Measurements from ENCODE around the gene KCNN3. TPM values are rescaled to one million over a fixed set of nuclear protein-coding genes. Genes with fewer than 3 reads are reported as not detected.

The KCNN3 gene
- total RNA-seq, 1 experiment from 2014 or later, result 1.3 TPM

GRCh38 chr1:154695985-154696384 lies 174.1 kb downstream of the KCNN3 start:
- peaks cover 4% of the 10 kb centered on the region; the same call in 1 of the 2 replicates for H3K4me1 Mint-ChIP-seq
- H3K9me3 Mint-ChIP-seq, result no peaks in the 10 kb centered on the region
- ChIA-PET CTCF (no interaction called here), POLR2A (no interaction called here)
- no peaks in the 10 kb centered on the region for H3K27me3 Mint-ChIP-seq (ENCODE audit: low read depth)
- DNase-seq (ENCODE audit: low spot score), result no peak
- no peak for TF ChIP-seq ZMAT4 (CRISPR knock-in tag; IDR thresholded peaks at IDR 0.05)
- no peak for TF ChIP-seq SOX15 (CRISPR knock-in tag; IDR thresholded peaks at IDR 0.05)
- TF ChIP-seq OVOL2 (CRISPR knock-in tag; IDR thresholded peaks at IDR 0.05; ENCODE audit: borderline replicate concordance), result no peak
- no peak for TF ChIP-seq NFYB (CRISPR knock-in tag; conservative IDR thresholded peaks at IDR 0.05; ENCODE audit: low read depth)
- TF ChIP-seq USF1 (CRISPR knock-in tag; IDR thresholded peaks at IDR 0.05), result no peak
- TF ChIP-seq ELF4 (CRISPR knock-in tag; IDR thresholded peaks at IDR 0.05; ENCODE audit: low read depth), result no peak
- no peak for TF ChIP-seq AFF4 (CRISPR knock-in tag; IDR thresholded peaks at IDR 0.05; ENCODE audit: borderline replicate concordance)
- no peak for TF ChIP-seq ZNF281 (CRISPR knock-in tag; IDR thresholded peaks at IDR 0.05)
- TF ChIP-seq HMGA2 (CRISPR knock-in tag; IDR thresholded peaks at IDR 0.05), result no peak
- no peak for TF ChIP-seq PRRX2 (CRISPR knock-in tag; IDR thresholded peaks at IDR 0.05)
- TF ChIP-seq GTF2I (CRISPR knock-in tag; conservative IDR thresholded peaks at IDR 0.05), result no peak
- no peak for TF ChIP-seq TEAD1 (CRISPR knock-in tag; IDR thresholded peaks at IDR 0.05)
- TF ChIP-seq ATF6 (CRISPR knock-in tag; IDR thresholded peaks at IDR 0.05), result no peak
- no peak for TF ChIP-seq MYBL2 (CRISPR knock-in tag; IDR thresholded peaks at IDR 0.05)
- H3K4me3 Mint-ChIP-seq, result no peak overlapping the region
- no peak for ATAC-seq
- H3K36me3 Mint-ChIP-seq, result no peaks in the 10 kb centered on the region
- no peak overlapping the region for H3K27ac Mint-ChIP-seq

GRCh38 chr1:154694995-154695394 lies 175.1 kb downstream of the KCNN3 start:
- H3K4me1 Mint-ChIP-seq, result peaks cover 4% of the 10 kb centered on the region; the same call in 1 of the 2 replicates
- H3K4me3 Mint-ChIP-seq, result no peak overlapping the region
- no peaks in the 10 kb centered on the region for H3K36me3 Mint-ChIP-seq
- H3K9me3 Mint-ChIP-seq, result no peaks in the 10 kb centered on the region
- no peaks in the 10 kb centered on the region for H3K27me3 Mint-ChIP-seq (ENCODE audit: low read depth)
- no peak for DNase-seq (ENCODE audit: low spot score)
- ChIA-PET POLR2A (no interaction called here), CTCF (no interaction called here)
- no peak overlapping the region for H3K27ac Mint-ChIP-seq
- ATAC-seq, result no peak
- TF ChIP-seq ZNF512 (CRISPR knock-in tag; IDR thresholded peaks at IDR 0.05; ENCODE audit: borderline replicate concordance) (no peak), ETV6 (CRISPR knock-in tag; IDR thresholded peaks at IDR 0.05) (no peak)

Data from WTC11 (cell line).